ENCODE data around the gene ST8SIA3.

The ST8SIA3 gene

GRCh38 chr18:57397440-57398132 lies 45.2 kb downstream of the ST8SIA3 start:
- Histone ChIP-seq H3K4me3 (ENCODE audit: low read length) (no peak overlapping the region), H3K4me1 (ENCODE audit: low read length) (peaks cover 2% of the 10 kb centered on the region; the same call in 1 of the 2 replicates), H2AFZ (ENCODE audit: low read depth, low read length) (no peak overlapping the region), H3K27ac (ENCODE audit: low read length) (no peak overlapping the region), H3K4me2 (ENCODE audit: low read length) (no peak overlapping the region), H4K20me1 (ENCODE audit: insufficient read depth, low read length) (no peaks in the 10 kb centered on the region), H3K9me3 (ENCODE audit: insufficient read depth, low read length) (peaks cover 6% of the 10 kb centered on the region; the same call in 1 of the 2 replicates), H3K36me3 (replicated peaks; ENCODE audit: low read depth, low read length) (no peaks in the 10 kb centered on the region), H3K9ac (ENCODE audit: low read length) (no peak overlapping the region), H3K27me3 (ENCODE audit: low read depth, low read length) (no peaks in the 10 kb centered on the region; the same call in 1 of the 2 replicates), H3K79me2 (ENCODE audit: low read length) (no peaks in the 10 kb centered on the region)
- no peak for TF ChIP-seq CTCF (IDR thresholded peaks at IDR 0.05; ENCODE audit: low read depth, low read length)
- no peak for TF ChIP-seq EZH2phosphoT487 (IDR thresholded peaks at IDR 0.05; ENCODE audit: low read depth)

- H3K79me2 ChIP-seq (ENCODE audit: low read length) = no peaks in the 10 kb centered on the region
- H3K36me3 ChIP-seq (replicated peaks; ENCODE audit: low read depth, low read length) = no peaks in the 10 kb centered on the region
- H3K4me3 ChIP-seq (ENCODE audit: low read length) = no peak overlapping the region
- H3K4me1 ChIP-seq (ENCODE audit: low read length) = peaks cover 3% of the 10 kb centered on the region; the same call in 1 of the 2 replicates
- H3K9ac ChIP-seq (ENCODE audit: low read length) = no peak overlapping the region
- H3K27ac ChIP-seq (ENCODE audit: low read length) = no peak overlapping the region
- H2AFZ ChIP-seq (ENCODE audit: low read depth, low read length) = no peak overlapping the region
- H3K27me3 ChIP-seq (ENCODE audit: low read depth, low read length) = no peaks in the 10 kb centered on the region; the same call in 1 of the 2 replicates
- H4K20me1 ChIP-seq (ENCODE audit: insufficient read depth, low read length) = no peaks in the 10 kb centered on the region
- TF ChIP-seq EZH2phosphoT487 (IDR thresholded peaks at IDR 0.05; ENCODE audit: low read depth) (no peak), CTCF (IDR thresholded peaks at IDR 0.05; ENCODE audit: low read depth, low read length) (no peak)
- peaks cover under 1% of the 10 kb centered on the region for H3K9me3 ChIP-seq (ENCODE audit: insufficient read depth, low read length)
- no peak overlapping the region for H3K4me2 ChIP-seq (ENCODE audit: low read length)
These were observed 52.0 kb downstream of the ST8SIA3 start for GRCh38 chr18:57404345-57404744.

- no peak overlapping the region for H3K27ac ChIP-seq (ENCODE audit: low read length)
- no peaks in the 10 kb centered on the region for H3K79me2 ChIP-seq (ENCODE audit: low read length)
- no peaks in the 10 kb centered on the region for H4K20me1 ChIP-seq (ENCODE audit: insufficient read depth, low read length)
- TF ChIP-seq EZH2phosphoT487 (IDR thresholded peaks at IDR 0.05; ENCODE audit: low read depth) = no peak
- TF ChIP-seq CTCF (IDR thresholded peaks at IDR 0.05; ENCODE audit: low read depth, low read length) = no peak
- H3K4me3 ChIP-seq (ENCODE audit: low read length) = no peak overlapping the region
- H2AFZ ChIP-seq (ENCODE audit: low read depth, low read length) = no peak overlapping the region
- H3K4me1 ChIP-seq (ENCODE audit: low read length) = peaks cover 13% of the 10 kb centered on the region
- no peaks in the 10 kb centered on the region for H3K36me3 ChIP-seq (replicated peaks; ENCODE audit: low read depth, low read length)
- no peak overlapping the region for H3K9ac ChIP-seq (ENCODE audit: low read length)
- H3K4me2 ChIP-seq (ENCODE audit: low read length) = no peak overlapping the region
- peaks cover 6% of the 10 kb centered on the region; the same call in 1 of the 2 replicates for H3K9me3 ChIP-seq (ENCODE audit: insufficient read depth, low read length)
- no peaks in the 10 kb centered on the region for H3K27me3 ChIP-seq (ENCODE audit: low read depth, low read length)
These were observed 57.3 kb downstream of the ST8SIA3 start for GRCh38 chr18:57409650-57410049.

GRCh38 chr18:57410749-57411148 lies 58.4 kb downstream of the ST8SIA3 start:
- H3K9me3 ChIP-seq (ENCODE audit: insufficient read depth, low read length) = peaks cover 6% of the 10 kb centered on the region; the same call in 1 of the 2 replicates
- no peak overlapping the region for H3K27ac ChIP-seq (ENCODE audit: low read length)
- no peaks in the 10 kb centered on the region for H3K36me3 ChIP-seq (replicated peaks; ENCODE audit: low read depth, low read length)
- H3K4me2 ChIP-seq (ENCODE audit: low read length) = no peak overlapping the region
- H3K4me3 ChIP-seq (ENCODE audit: low read length) = no peak overlapping the region
- TF ChIP-seq CTCF (IDR thresholded peaks at IDR 0.05; ENCODE audit: low read depth, low read length) = no peak
- H3K4me1 ChIP-seq (ENCODE audit: low read length) = peaks cover 13% of the 10 kb centered on the region
- no peak overlapping the region for H3K9ac ChIP-seq (ENCODE audit: low read length)
- no peaks in the 10 kb centered on the region for H3K79me2 ChIP-seq (ENCODE audit: low read length)
- no peaks in the 10 kb centered on the region for H4K20me1 ChIP-seq (ENCODE audit: insufficient read depth, low read length)
- H2AFZ ChIP-seq (ENCODE audit: low read depth, low read length) = no peak overlapping the region
- H3K27me3 ChIP-seq (ENCODE audit: low read depth, low read length) = no peaks in the 10 kb centered on the region
